Suprapubic skin (tissue), 4 donors: ENCODE data around the gene UBE2K. TPM values are rescaled to one million over a fixed set of nuclear protein-coding genes. Genes with fewer than 3 reads are reported as not detected.

Experiments used
- DNase-seq, 2 donors: peaks; one replicate each; pipeline ENCODE4 v3.0.0-alpha.2; 2019; ENCODE audit warnings: low spot score in 2 of 2
- H3K27ac ChIP-seq: fragments of 200-600 bp; sonication (generic); one replicate; pipeline ENCODE4 v1.5.1; 2019
- H3K27me3 ChIP-seq: fragments of 200-600 bp; sonication (generic); one replicate; pipeline ENCODE4 v1.5.1; 2019
- H3K36me3 ChIP-seq: fragments of 200-600 bp; sonication (generic); one replicate; pipeline ENCODE4 v1.5.1; 2019
- H3K4me1 ChIP-seq: fragments of 200-600 bp; sonication (generic); one replicate; pipeline ENCODE4 v1.5.1; 2019
- H3K4me3 ChIP-seq: fragments of 200-600 bp; sonication (generic); one replicate; pipeline ENCODE4 v1.5.1; 2019; ENCODE audit warnings: mild to moderate bottlenecking
- H3K9me3 ChIP-seq: fragments of 200-600 bp; sonication (generic); one replicate; pipeline ENCODE4 v1.5.1; 2019
- EP300 ChIP-seq: sonication (generic); formaldehyde crosslinking; IDR thresholded peaks from one replicate; pipeline ENCODE4 v1.6.1; 2017; ENCODE audit warnings: antibody characterized with exemption
- POLR2A ChIP-seq, 2 donors: fragments of 450-650 bp; IDR thresholded peaks; one replicate each; pipeline ENCODE4 v1.6.1; 2017; ENCODE audit warnings: antibody characterized with exemption in 2 of 2, mild to moderate bottlenecking in 2 of 2, moderate library complexity in 2 of 2
- POLR2AphosphoS5 ChIP-seq, 3 donors: sonication (generic); formaldehyde crosslinking; IDR thresholded peaks; one replicate each; pipeline ENCODE4 v1.6.1; 2017; ENCODE audit warnings: antibody characterized with exemption in 3 of 3
- WGBS: methylation state at CpG from one replicate; pipeline ENCODE4 v1.1.5; 2018; 5-methylcytosine and 5-hydroxymethylcytosine counted together
- total RNA-seq, 4 donors: library from RNA; depleted of rRNA; stranded (reverse); fragments of >200 nt; gene quantifications; one replicate each; pipeline ENCODE4 v1.1.0, GENCODE V29; 2016
- TF ChIP-seq, protein P1 (sequence below), 2 donors: fragments of 200-600 bp in 1 of 2; fragments of 450-650 bp in 1 of 2; sonication (generic) in 1 of 2; IDR thresholded peaks; one replicate each; pipeline ENCODE4 v1.5.1; 2016 to 2019; ENCODE audit warnings: antibody characterized with exemption in 2 of 2, mild to moderate bottlenecking in 1 of 2, moderate library complexity in 1 of 2

UBE2K gene
- total RNA-seq, 4 donors from 2014 or later, result 23.0 to 37.2 (median 31.8) TPM

- Histone ChIP-seq H3K27me3 (no peaks in the 10 kb centered on the region), H3K4me3 (no peak overlapping the region), H3K36me3 (no peaks in the 10 kb centered on the region), H3K9me3 (no peaks in the 10 kb centered on the region), H3K4me1 (no peaks in the 10 kb centered on the region), H3K27ac (no peak overlapping the region)
- 89% methylated on average over 5 of the region's 5 CpGs for WGBS
- TF ChIP-seq POLR2AphosphoS5 (IDR thresholded peaks at IDR 0.05) (no peak), EP300 (no peak), POLR2A (IDR thresholded peaks at IDR 0.05) (no peak)
- TF ChIP-seq, protein P1, sequence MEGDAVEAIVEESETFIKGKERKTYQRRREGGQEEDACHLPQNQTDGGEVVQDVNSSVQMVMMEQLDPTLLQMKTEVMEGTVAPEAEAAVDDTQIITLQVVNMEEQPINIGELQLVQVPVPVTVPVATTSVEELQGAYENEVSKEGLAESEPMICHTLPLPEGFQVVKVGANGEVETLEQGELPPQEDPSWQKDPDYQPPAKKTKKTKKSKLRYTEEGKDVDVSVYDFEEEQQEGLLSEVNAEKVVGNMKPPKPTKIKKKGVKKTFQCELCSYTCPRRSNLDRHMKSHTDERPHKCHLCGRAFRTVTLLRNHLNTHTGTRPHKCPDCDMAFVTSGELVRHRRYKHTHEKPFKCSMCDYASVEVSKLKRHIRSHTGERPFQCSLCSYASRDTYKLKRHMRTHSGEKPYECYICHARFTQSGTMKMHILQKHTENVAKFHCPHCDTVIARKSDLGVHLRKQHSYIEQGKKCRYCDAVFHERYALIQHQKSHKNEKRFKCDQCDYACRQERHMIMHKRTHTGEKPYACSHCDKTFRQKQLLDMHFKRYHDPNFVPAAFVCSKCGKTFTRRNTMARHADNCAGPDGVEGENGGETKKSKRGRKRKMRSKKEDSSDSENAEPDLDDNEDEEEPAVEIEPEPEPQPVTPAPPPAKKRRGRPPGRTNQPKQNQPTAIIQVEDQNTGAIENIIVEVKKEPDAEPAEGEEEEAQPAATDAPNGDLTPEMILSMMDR (IDR thresholded peaks at IDR 0.05), result no peak
- DNase-seq, result peak in 1 of 2 donors; percentile 37
Observed at GRCh38 chr4:39818646-39819045, 120.7 kb downstream of the UBE2K start.

GRCh38 chr4:39820186-39820585 is 122.2 kb downstream of the UBE2K start:
- DNase-seq, result peak in 1 of 2 donors; percentile 6
- no peaks in the 10 kb centered on the region for H3K27me3 ChIP-seq
- 60% methylated on average over 5 of the region's 5 CpGs for WGBS
- TF ChIP-seq, protein P1 (IDR thresholded peaks at IDR 0.05), result no peak
- TF ChIP-seq POLR2A (IDR thresholded peaks at IDR 0.05) (no peak), POLR2AphosphoS5 (IDR thresholded peaks at IDR 0.05) (no peak), EP300 (no peak)
- H3K27ac ChIP-seq, result no peak overlapping the region
- H3K4me1 ChIP-seq, result no peaks in the 10 kb centered on the region
- H3K4me3 ChIP-seq, result no peak overlapping the region
- H3K9me3 ChIP-seq, result no peaks in the 10 kb centered on the region
- peaks cover 3% of the 10 kb centered on the region for H3K36me3 ChIP-seq

DNA sequence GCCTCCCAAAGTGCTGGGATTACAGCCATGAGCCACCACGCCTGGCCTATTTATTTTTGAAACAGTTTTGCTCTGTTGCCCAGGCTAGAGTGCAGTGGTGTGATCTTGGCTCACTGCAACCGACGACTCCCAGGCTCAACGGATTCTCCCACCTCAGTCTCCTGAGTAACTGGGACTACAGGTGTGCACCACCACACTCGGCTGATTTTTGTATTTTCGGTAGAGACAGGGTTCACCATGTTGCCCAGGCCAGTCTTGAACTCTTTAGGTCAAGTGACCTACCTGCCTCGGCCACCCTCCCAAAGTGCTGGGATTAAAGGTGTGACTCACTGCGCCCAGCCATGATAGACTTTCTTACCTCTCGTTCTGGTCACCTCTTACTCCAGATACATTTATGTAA is 124.0 kb downstream of the UBE2K start:
- no peaks in the 10 kb centered on the region for H3K27me3 ChIP-seq
- DNase-seq, result peak in 1 of 2 donors; percentile 40

DNA sequence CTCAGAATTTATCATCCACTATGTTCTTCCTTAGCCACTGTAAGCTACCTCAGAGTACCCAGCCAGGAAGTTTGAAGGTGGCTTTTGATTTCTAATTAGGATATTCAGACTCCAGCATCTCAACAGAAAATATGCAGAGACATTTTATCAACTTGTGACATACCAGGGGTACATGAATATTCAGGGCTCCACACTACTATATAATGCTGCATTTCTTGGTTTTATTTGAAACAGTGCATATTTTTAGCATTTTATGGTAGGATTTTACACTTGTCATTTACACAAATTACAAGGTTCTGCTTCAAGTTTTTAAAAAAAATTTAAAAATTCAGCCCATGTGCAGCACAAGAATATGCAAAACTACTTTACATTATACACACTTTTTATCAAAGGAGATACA is 124.7 kb downstream of the UBE2K start:
- DNase-seq, result no peak
- H3K9me3 ChIP-seq, result no peaks in the 10 kb centered on the region
- H3K27ac ChIP-seq, result no peak overlapping the region
- peaks cover 13% of the 10 kb centered on the region for H3K36me3 ChIP-seq
- H3K4me3 ChIP-seq, result no peak overlapping the region
- TF ChIP-seq EP300 (no peak), POLR2AphosphoS5 (IDR thresholded peaks at IDR 0.05) (no peak), POLR2A (IDR thresholded peaks at IDR 0.05) (no peak)
- TF ChIP-seq, protein P1 (IDR thresholded peaks at IDR 0.05), result no peak
- H3K4me1 ChIP-seq, result no peaks in the 10 kb centered on the region
- no peaks in the 10 kb centered on the region for H3K27me3 ChIP-seq

More for the DNA sequence above, 124.0 kb downstream of the UBE2K start:
- no peak overlapping the region for H3K4me3 ChIP-seq
- no peak overlapping the region for H3K27ac ChIP-seq
- 98% methylated on average over 9 of the region's 9 CpGs for whole genome bisulfite sequencing
- no peaks in the 10 kb centered on the region for H3K9me3 ChIP-seq
- no peaks in the 10 kb centered on the region for H3K4me1 ChIP-seq
- TF ChIP-seq POLR2AphosphoS5 (IDR thresholded peaks at IDR 0.05) (no peak), POLR2A (IDR thresholded peaks at IDR 0.05) (no peak)
- TF ChIP-seq, protein P1 (IDR thresholded peaks at IDR 0.05), result no peak
- peaks cover 10% of the 10 kb centered on the region for H3K36me3 ChIP-seq

- H3K9me3 ChIP-seq, result no peaks in the 10 kb centered on the region
- H3K36me3 ChIP-seq, result peaks cover 15% of the 10 kb centered on the region
- peak in 1 of 2 donors; percentile 21 for DNase-seq
- 61% methylated on average over 2 of the region's 2 CpGs for WGBS
- no peaks in the 10 kb centered on the region for H3K4me1 ChIP-seq
- no peak for TF ChIP-seq POLR2AphosphoS5 (IDR thresholded peaks at IDR 0.05)
- no peak for TF ChIP-seq EP300
- TF ChIP-seq, protein P1 (IDR thresholded peaks at IDR 0.05), result no peak
- TF ChIP-seq POLR2A (IDR thresholded peaks at IDR 0.05), result no peak
- no peak overlapping the region for H3K27ac ChIP-seq
- no peak overlapping the region for H3K4me3 ChIP-seq
- H3K27me3 ChIP-seq, result no peaks in the 10 kb centered on the region
Observed at GRCh38 chr4:39823191-39823590, 125.3 kb downstream of the UBE2K start.
